Measurements from ENCODE around the gene RAB3D.
"Not testable (repeated sequence)": the region's sequence is repeated elsewhere in the genome, so short reads cannot be mapped to it uniquely, and the experiment has no call there.

The RAB3D gene
- total RNA-seq: 6.4 to 12.8 (median 9.6) reads per million in 3 donors

GRCh38 chr19:11339254-11340098, at the start of gene RAB3D:
RAB3D (minus strand) TSS chr19:11339657; CDS start chr19:11337399, 2,258 bp downstream.
- H3K9me3 ChIP-seq (ENCODE audit: control insufficient read depth, low read length): no peaks in the 10 kb centered on the region
- peak within 1 kb of the TSS; percentile 55 for H3K4me3 ChIP-seq (ENCODE audit: insufficient read depth, low read depth, low read length, poor library complexity, severe bottlenecking)
- H3K27ac ChIP-seq (ENCODE audit: insufficient read depth, low read length, poor library complexity, severe bottlenecking): peak within 1 kb of the TSS; percentile 21
- peaks cover 12% of the 10 kb centered on the region for H3K36me3 ChIP-seq (ENCODE audit: control insufficient read depth, insufficient read depth, low read length)
- peak; percentile 56 to 71 (median 60) for DNase-seq
- peaks cover 27% of the 10 kb centered on the region for H3K4me1 ChIP-seq (ENCODE audit: control insufficient read depth, insufficient read depth, low read length, poor library complexity, severe bottlenecking)
- H3K27me3 ChIP-seq (replicated peaks; ENCODE audit: control insufficient read depth, insufficient read depth, low read length, poor library complexity, severe bottlenecking): no peaks in the 10 kb centered on the region

- peaks cover 5% of the 10 kb centered on the region for H3K9me3 ChIP-seq (ENCODE audit: control insufficient read depth, low read length)
Measured at GRCh38 chr19:11387162-11388034, 47.9 kb upstream of the RAB3D start.

GRCh38 chr19:11384778-11385129, 45.3 kb upstream of the RAB3D start:
- Histone ChIP-seq H3K27ac (ENCODE audit: insufficient read depth, low read length, poor library complexity, severe bottlenecking) (no peak overlapping the region), H3K36me3 (ENCODE audit: control insufficient read depth, insufficient read depth, low read length) (no peaks in the 10 kb centered on the region), H3K9me3 (ENCODE audit: control insufficient read depth, low read length) (no peaks in the 10 kb centered on the region), H3K4me1 (ENCODE audit: control insufficient read depth, insufficient read depth, low read length, poor library complexity, severe bottlenecking) (peaks cover 25% of the 10 kb centered on the region), H3K27me3 (replicated peaks; ENCODE audit: control insufficient read depth, insufficient read depth, low read length, poor library complexity, severe bottlenecking) (peaks cover 13% of the 10 kb centered on the region), H3K4me3 (ENCODE audit: insufficient read depth, low read depth, low read length, poor library complexity, severe bottlenecking) (no peak overlapping the region)
- DNase-seq: no peak

More at GRCh38 chr19:11387162-11388034, 47.9 kb upstream of the RAB3D start:
- no peak overlapping the region for H3K4me3 ChIP-seq (ENCODE audit: insufficient read depth, low read depth, low read length, poor library complexity, severe bottlenecking)
- no peak for DNase-seq
- no peaks in the 10 kb centered on the region for H3K36me3 ChIP-seq (ENCODE audit: control insufficient read depth, insufficient read depth, low read length)
- no peak overlapping the region for H3K27ac ChIP-seq (ENCODE audit: insufficient read depth, low read length, poor library complexity, severe bottlenecking)
- peaks cover 14% of the 10 kb centered on the region for H3K4me1 ChIP-seq (ENCODE audit: control insufficient read depth, insufficient read depth, low read length, poor library complexity, severe bottlenecking)
- peaks cover 13% of the 10 kb centered on the region for H3K27me3 ChIP-seq (replicated peaks; ENCODE audit: control insufficient read depth, insufficient read depth, low read length, poor library complexity, severe bottlenecking)

DNA sequence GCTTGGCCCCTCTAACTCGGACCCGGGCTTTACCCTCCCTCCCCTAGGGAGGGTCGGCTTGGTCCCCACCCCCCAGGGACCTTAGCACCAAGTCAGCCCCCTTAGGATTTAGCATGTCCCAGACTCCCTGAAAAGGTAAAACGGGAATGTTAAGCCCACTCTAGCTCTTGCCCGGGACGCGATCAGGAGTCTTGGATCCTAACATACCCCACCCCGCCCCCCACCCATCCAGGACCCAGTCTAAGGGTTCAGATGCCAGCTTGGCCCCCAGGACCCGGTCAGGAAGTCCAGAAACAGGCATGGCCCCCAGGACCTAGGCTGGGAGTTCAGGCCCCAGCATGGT, 44.2 kb upstream of the RAB3D start:
- peaks cover 25% of the 10 kb centered on the region for H3K4me1 ChIP-seq (ENCODE audit: control insufficient read depth, insufficient read depth, low read length, poor library complexity, severe bottlenecking)

GRCh38 chr19:11382898-11383705, 43.6 kb upstream of the RAB3D start:
- DNase-seq: no peak
- Histone ChIP-seq H3K27ac (ENCODE audit: insufficient read depth, low read length, poor library complexity, severe bottlenecking) (no peak overlapping the region), H3K27me3 (replicated peaks; ENCODE audit: control insufficient read depth, insufficient read depth, low read length, poor library complexity, severe bottlenecking) (peaks cover 13% of the 10 kb centered on the region), H3K9me3 (ENCODE audit: control insufficient read depth, low read length) (no peaks in the 10 kb centered on the region), H3K4me1 (ENCODE audit: control insufficient read depth, insufficient read depth, low read length, poor library complexity, severe bottlenecking) (peaks cover 25% of the 10 kb centered on the region), H3K36me3 (ENCODE audit: control insufficient read depth, insufficient read depth, low read length) (peaks cover 1% of the 10 kb centered on the region), H3K4me3 (ENCODE audit: insufficient read depth, low read depth, low read length, poor library complexity, severe bottlenecking) (peak overlapping the region; percentile 35)

More for the DNA sequence above, 44.2 kb upstream of the RAB3D start:
- H3K9me3 ChIP-seq (ENCODE audit: control insufficient read depth, low read length): no peaks in the 10 kb centered on the region
- no peaks in the 10 kb centered on the region for H3K36me3 ChIP-seq (ENCODE audit: control insufficient read depth, insufficient read depth, low read length)
- peaks cover 13% of the 10 kb centered on the region for H3K27me3 ChIP-seq (replicated peaks; ENCODE audit: control insufficient read depth, insufficient read depth, low read length, poor library complexity, severe bottlenecking)
- no peak overlapping the region for H3K4me3 ChIP-seq (ENCODE audit: insufficient read depth, low read depth, low read length, poor library complexity, severe bottlenecking)
- DNase-seq: no peak
- H3K27ac ChIP-seq (ENCODE audit: insufficient read depth, low read length, poor library complexity, severe bottlenecking): no peak overlapping the region

DNA sequence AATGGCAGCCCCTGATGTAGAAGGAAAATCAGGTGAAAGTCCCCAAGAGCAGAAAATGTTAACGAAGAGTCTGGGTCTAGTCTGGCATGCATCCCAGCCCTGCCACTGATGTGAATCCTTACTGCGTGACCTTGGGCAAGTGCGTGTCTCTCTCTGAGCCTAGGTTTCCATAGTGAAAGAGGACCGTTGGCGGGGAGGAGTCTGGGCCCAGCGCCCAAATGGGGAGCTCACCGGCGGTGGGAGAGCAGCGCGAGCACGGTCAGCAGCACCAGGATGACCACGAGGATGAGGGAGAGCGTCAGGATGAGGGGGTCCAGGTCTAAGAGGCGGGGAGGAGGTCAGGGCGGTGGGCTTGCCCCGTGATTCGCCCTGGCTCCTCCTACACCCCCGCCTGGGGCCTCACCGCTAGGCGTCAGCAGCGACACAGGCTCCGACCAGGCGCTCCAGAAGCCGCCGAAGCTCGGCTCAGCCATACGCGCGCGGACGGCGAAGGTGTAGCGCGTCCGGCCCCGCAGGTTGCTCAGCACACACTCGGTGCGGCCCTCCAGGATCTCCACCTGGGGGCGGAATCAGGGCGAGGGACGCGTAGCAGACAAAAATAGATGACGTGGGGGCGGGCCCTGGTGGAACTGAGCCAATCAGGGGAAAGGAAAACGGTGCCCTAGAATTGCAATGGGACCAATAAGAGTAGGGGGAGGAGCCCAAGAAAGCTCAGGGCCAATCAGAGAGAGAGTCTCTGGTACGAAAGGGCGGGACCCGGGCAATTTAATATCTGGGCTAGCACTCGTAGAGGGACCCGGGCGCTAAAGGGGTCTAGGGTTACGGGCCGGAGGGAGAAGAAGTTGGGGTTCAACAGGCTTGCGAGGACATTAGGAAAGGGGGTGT, 41.4 kb upstream of the RAB3D start:
- Histone ChIP-seq H3K4me3 (ENCODE audit: insufficient read depth, low read depth, low read length, poor library complexity, severe bottlenecking) (peak overlapping the region; percentile 57), H3K27me3 (replicated peaks; ENCODE audit: control insufficient read depth, insufficient read depth, low read length, poor library complexity, severe bottlenecking) (peaks cover 13% of the 10 kb centered on the region), H3K9me3 (ENCODE audit: control insufficient read depth, low read length) (no peaks in the 10 kb centered on the region), H3K27ac (ENCODE audit: insufficient read depth, low read length, poor library complexity, severe bottlenecking) (peak overlapping the region; percentile 83), H3K4me1 (ENCODE audit: control insufficient read depth, insufficient read depth, low read length, poor library complexity, severe bottlenecking) (peaks cover 32% of the 10 kb centered on the region), H3K36me3 (ENCODE audit: control insufficient read depth, insufficient read depth, low read length) (peaks cover 6% of the 10 kb centered on the region)
- DNase-seq: peak; percentile 95 to 97 (median 97)

DNA sequence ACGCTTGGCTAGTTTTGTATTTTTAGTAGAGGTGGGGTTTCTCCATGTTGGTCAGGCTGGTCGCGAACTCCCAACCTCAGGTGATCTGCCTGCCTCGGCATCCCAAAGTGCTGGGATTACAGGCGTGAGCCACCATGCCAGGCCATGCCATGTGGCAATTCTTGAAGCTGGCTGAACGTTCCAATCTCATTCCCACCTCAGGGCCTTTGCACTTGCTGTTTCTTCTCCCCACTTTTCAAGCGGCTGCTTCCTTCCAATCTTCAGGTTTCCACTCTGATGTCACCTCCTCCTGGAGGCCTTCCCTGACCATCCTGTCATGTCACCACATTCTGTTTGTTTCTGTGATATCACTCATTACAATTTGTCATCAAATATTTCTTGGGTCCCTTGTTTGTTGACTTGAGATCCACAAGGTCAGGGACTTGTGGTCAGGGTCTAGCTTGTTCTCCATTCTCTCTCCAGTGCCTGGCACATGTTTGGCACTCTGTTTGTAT, 40.4 kb upstream of the RAB3D start:
- Histone ChIP-seq H3K4me3 (ENCODE audit: insufficient read depth, low read depth, low read length, poor library complexity, severe bottlenecking) (peak overlapping the region; percentile 57), H3K27me3 (replicated peaks; ENCODE audit: control insufficient read depth, insufficient read depth, low read length, poor library complexity, severe bottlenecking) (peaks cover 13% of the 10 kb centered on the region), H3K9me3 (ENCODE audit: control insufficient read depth, low read length) (no peaks in the 10 kb centered on the region), H3K27ac (ENCODE audit: insufficient read depth, low read length, poor library complexity, severe bottlenecking) (peak overlapping the region; percentile 83), H3K36me3 (ENCODE audit: control insufficient read depth, insufficient read depth, low read length) (peaks cover 6% of the 10 kb centered on the region), H3K4me1 (ENCODE audit: control insufficient read depth, insufficient read depth, low read length, poor library complexity, severe bottlenecking) (peaks cover 37% of the 10 kb centered on the region)
- DNase-seq: no peak

GRCh38 chr19:11379269-11379845, 39.9 kb upstream of the RAB3D start:
- peaks cover 13% of the 10 kb centered on the region for H3K27me3 ChIP-seq (replicated peaks; ENCODE audit: control insufficient read depth, insufficient read depth, low read length, poor library complexity, severe bottlenecking)
- DNase-seq; H3K36me3 ChIP-seq (ENCODE audit: control insufficient read depth, insufficient read depth, low read length); H3K9me3 ChIP-seq (ENCODE audit: control insufficient read depth, low read length); H3K27ac ChIP-seq (ENCODE audit: insufficient read depth, low read length, poor library complexity, severe bottlenecking); H3K4me3 ChIP-seq (ENCODE audit: insufficient read depth, low read depth, low read length, poor library complexity, severe bottlenecking): not testable (repeated sequence)
- H3K4me1 ChIP-seq (ENCODE audit: control insufficient read depth, insufficient read depth, low read length, poor library complexity, severe bottlenecking): peaks cover 38% of the 10 kb centered on the region

Measured in effector memory CD4-positive, alpha-beta T cell (primary cell).